HCT116 (cell line): ENCODE results near the gene FAM180A. TPM values are rescaled to one million over a fixed set of nuclear protein-coding genes. Genes with fewer than 3 reads are reported as not detected.

Experiments used
- ATAC-seq: fragments of 200-7000 bp; cut with Tn5 transposase; 2 replicates; pipeline ENCODE4 v1.9.1; 2020; ENCODE audit warnings: mild to moderate bottlenecking, moderate library complexity
- BruUV-seq: library from RNA; stranded (reverse); fragments of 400-500 nt; replicated peaks from 2 replicates; lab custom pipeline; 2021; lab: Mats Ljungman, UMichigan
- CTCF ChIA-PET: fragments of 300-600 bp; sonication (Branson Sonifier 250); formaldehyde crosslinking; loops from one replicate; lab custom pipeline; 2021; ENCODE audit warnings: antibody characterized with exemption; lab: Charles Lee
- POLR2A ChIA-PET: fragments of 300-600, 350-600 bp; sonication (Branson Sonifier 250); formaldehyde crosslinking; loops from one replicate; lab custom pipeline; 2021; ENCODE audit warnings: antibody characterized with exemption; lab: Charles Lee
- RAD21 ChIA-PET, 2 experiments: fragments of 300-600 bp; sonication (Branson Sonifier 250); formaldehyde crosslinking; loops; one replicate each; lab custom pipeline; 2023; ENCODE audit warnings: low total read pairs in 2 of 2; ENCODE audit not compliant: uncharacterized antibody in 2 of 2, unreplicated experiment in 2 of 2, low non-redundant PET in 1 of 2; lab: Charles Lee
- DNase-seq: peaks from one replicate; pipeline ENCODE4 v3.0.0-alpha.2; 2010; ENCODE audit warnings: low read depth, low spot score
- H2AFZ ChIP-seq: fragments of 200-600 bp; shearing (Covaris generic), sonication (generic); 2 replicates; pipeline ENCODE4 v1.6.1; 2017; ENCODE audit warnings: low read depth, mixed run types, mixed read lengths, antibody characterized with exemption, low read length; ENCODE audit not compliant: poor library complexity, severe bottlenecking
- H3K27ac ChIP-seq: 2 replicates; pipeline ENCODE4 v1.5.1; 2012; ENCODE audit warnings: low read depth, low read length
- H3K27me3 ChIP-seq: fragments of 200-600 bp; sonication (generic); 2 replicates; pipeline ENCODE4 v1.6.1; 2016; ENCODE audit warnings: mixed run types, low read length, mixed read lengths; ENCODE audit not compliant: insufficient read depth
- H3K36me3 ChIP-seq, 2 experiments: fragments of 200-500 bp in 1 of 2; fragments of 200-600 bp in 1 of 2; sonication (Bioruptor generic) in 1 of 2; sonication (generic) in 1 of 2; 2 replicates each; pipeline versions ENCODE4 v1.5.1 to v1.6.1; 2014 to 2016; ENCODE audit warnings: low read length in 2 of 2, inconsistent platforms in 1 of 2, mixed read lengths in 1 of 2, mixed run types in 1 of 2; ENCODE audit not compliant: insufficient read depth in 2 of 2, control insufficient read depth in 1 of 2
- H3K4me1 ChIP-seq, 2 experiments: fragments of 200-600 bp in 1 of 2; sonication (generic) in 1 of 2; 2 replicates each; pipeline versions ENCODE4 v1.5.1 to v1.6.1; 2012 to 2017; ENCODE audit warnings: low read length in 2 of 2, inconsistent platforms in 1 of 2, mild to moderate bottlenecking in 1 of 2, mixed read lengths in 1 of 2, mixed run types in 1 of 2, moderate library complexity in 1 of 2; ENCODE audit not compliant: insufficient read depth in 2 of 2, control insufficient read depth in 1 of 2
- H3K4me2 ChIP-seq: fragments of 200-600 bp; sonication (generic); 2 replicates; pipeline ENCODE4 v1.6.1; 2017; ENCODE audit warnings: mixed run types, low read length, mixed read lengths
- H3K4me3 ChIP-seq, 2 experiments: fragments of 200-600 bp in 1 of 2; sonication (generic) in 1 of 2; replicated peaks in 1 of 2; 2 replicates each; pipeline ENCODE4 v1.5.1; 2011 to 2016; ENCODE audit warnings: low read length in 2 of 2, control low read depth in 1 of 2, low read depth in 1 of 2, mild to moderate bottlenecking in 1 of 2, mixed read lengths in 1 of 2, mixed run types in 1 of 2
- H3K79me2 ChIP-seq: fragments of 200-600 bp; sonication (generic); 2 replicates; pipeline ENCODE4 v1.6.1; 2017; ENCODE audit warnings: mild to moderate bottlenecking, mixed run types, low read length, moderate library complexity, mixed read lengths; ENCODE audit not compliant: insufficient read depth
- H3K9ac ChIP-seq: fragments of 200-600 bp; sonication (generic); 2 replicates; pipeline ENCODE4 v1.6.1; 2016; ENCODE audit warnings: low read length, mixed read lengths
- H3K9me2 ChIP-seq: fragments of 200-600 bp; sonication (generic), shearing (Covaris generic); 2 replicates; pipeline ENCODE4 v1.6.1; 2017; ENCODE audit warnings: mixed run types, mild to moderate bottlenecking, moderate library complexity; ENCODE audit not compliant: insufficient read depth
- H3K9me3 ChIP-seq, 2 experiments: fragments of 200-500 bp in 1 of 2; fragments of 200-600 bp in 1 of 2; sonication (Bioruptor generic) in 1 of 2; sonication (generic) in 1 of 2; 2 replicates each; pipeline ENCODE4 v1.6.1; 2014 to 2017; ENCODE audit warnings: low read length in 2 of 2, mixed read lengths in 2 of 2, inconsistent platforms in 1 of 2, low read depth in 1 of 2, mild to moderate bottlenecking in 1 of 2, mixed run types in 1 of 2, moderate library complexity in 1 of 2; ENCODE audit not compliant: control insufficient read depth in 1 of 2, insufficient read depth in 1 of 2
- H4K20me1 ChIP-seq: fragments of 200-600 bp; sonication (generic), shearing (Covaris generic); 2 replicates; pipeline ENCODE4 v1.6.1; 2017; ENCODE audit warnings: mixed run types, mild to moderate bottlenecking, moderate library complexity; ENCODE audit not compliant: insufficient read depth
- ELF1 ChIP-seq: IDR thresholded peaks from 2 replicates; pipeline ENCODE4 v1.6.1; 2012; ENCODE audit warnings: low read depth, borderline replicate concordance
- POLR2A ChIP-seq: IDR thresholded peaks from 2 replicates; pipeline ENCODE4 v1.7.0; 2011; ENCODE audit warnings: borderline replicate concordance; ENCODE audit not compliant: insufficient read depth, insufficient read length; ENCODE audit errors: extremely low read depth
- POLR2AphosphoS5 ChIP-seq: IDR thresholded peaks from 2 replicates; pipeline ENCODE4 v1.6.1; 2011; ENCODE audit warnings: mild to moderate bottlenecking, low read depth, low read length, moderate library complexity
- RAD21 ChIP-seq: IDR thresholded peaks from 2 replicates; pipeline ENCODE4 v1.6.1; 2012; ENCODE audit warnings: low read depth, mild to moderate bottlenecking
- TCF7L2 ChIP-seq: IDR thresholded peaks from 2 replicates; pipeline ENCODE4 v1.7.0; 2011; ENCODE audit warnings: borderline replicate concordance, inconsistent platforms; ENCODE audit not compliant: insufficient read depth, insufficient read length; ENCODE audit errors: extremely low read depth
- intact Hi-C: fragments of 100-400 bp; cut with micrococcal nuclease; formaldehyde crosslinking; loops from 2 replicates; pipeline ENCODE4 v1.10.0; 2022
- total RNA-seq: library from RNA; stranded (reverse); gene quantifications from one replicate; pipeline ENCODE4 v1.2.1, GENCODE V29; 2021; ENCODE audit not compliant: unreplicated experiment
- TF ChIP-seq, protein P1 (sequence below): IDR thresholded peaks from 2 replicates; pipeline ENCODE4 v1.6.1; 2011; ENCODE audit warnings: mild to moderate bottlenecking, low read length, moderate library complexity; ENCODE audit not compliant: insufficient replicate concordance; ENCODE audit errors: extremely low read depth

Gene FAM180A
- total RNA-seq, 1 experiment from 2014 or later, result 0.59 TPM

DNA sequence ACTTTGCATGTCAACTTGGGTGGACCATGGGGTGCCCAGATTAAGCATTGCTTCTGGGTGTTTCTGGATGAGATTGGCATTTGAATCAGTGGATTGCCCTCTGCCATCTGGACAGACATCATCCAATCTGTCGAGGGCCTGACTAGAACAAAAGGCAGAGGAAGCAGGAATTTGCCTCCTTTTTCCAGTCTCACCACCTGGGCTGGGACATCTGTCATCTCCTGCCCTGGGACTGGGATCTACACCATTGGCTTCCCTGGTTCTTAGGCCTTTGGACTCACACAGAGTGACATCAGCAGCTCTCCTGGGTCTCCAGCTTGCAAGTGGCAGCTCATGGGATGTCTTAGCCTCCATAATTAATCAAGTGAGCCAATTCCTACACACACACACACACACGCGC is 30.9 kb downstream of the FAM180A start:
- CTCF ChIA-PET, result interaction anchor here (1.3 kb wide), 1 partner anchor 10 kb away, joined by 3 read pairs; no protein-coding TSS in a partner anchor

DNA sequence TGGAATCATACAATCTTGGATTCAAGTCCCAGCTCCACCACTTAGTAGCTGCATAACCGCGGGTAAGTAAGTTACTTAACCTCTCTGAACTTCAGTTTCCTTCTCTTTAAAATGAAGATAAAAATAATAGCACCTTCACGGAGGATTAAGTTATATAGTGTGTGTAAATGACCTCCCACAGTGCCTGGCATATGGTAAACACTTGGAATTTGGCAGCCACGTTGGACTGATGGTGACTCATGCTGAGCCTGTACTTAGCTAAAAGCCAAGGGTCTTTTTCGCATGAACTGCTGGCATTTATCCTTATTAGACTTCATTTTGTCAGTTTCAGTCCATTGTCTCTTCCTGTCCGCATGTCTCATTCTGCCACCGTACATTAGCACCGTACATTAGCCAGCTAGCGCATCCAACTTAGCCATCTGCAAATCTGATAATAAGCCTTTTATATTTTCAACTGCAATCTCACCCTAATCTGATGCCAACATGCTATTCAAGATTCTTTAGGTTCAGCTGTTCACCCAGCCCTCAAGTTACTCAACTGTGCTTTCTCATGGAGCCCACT is 31.9 kb downstream of the FAM180A start:
- POLR2A ChIA-PET, result interaction anchor here (1.0 kb wide), 1 partner anchor 27 kb away, joined by 3 read pairs; no protein-coding TSS in a partner anchor
- H3K36me3 ChIP-seq, result no peaks in the 10 kb centered on the region
- H3K4me3 ChIP-seq, result no peak overlapping the region
- CTCF ChIA-PET, result interaction anchor here (0.8 to 1.3 kb wide), 3 partner anchors 9 to 44 kb away, joined by 3 to 4 read pairs (median 3); no protein-coding TSS in a partner anchor
- BruUV-seq, result no TSS peak
- DNase-seq (no peak), ATAC-seq (no peak)
- intact Hi-C loops, result no loop called here
- RAD21 ChIA-PET, result no interaction called here
- H3K4me1 ChIP-seq, result peaks cover 29 to 36% of the 10 kb centered on the region in 2 experiments
- H3K79me2 ChIP-seq, result no peaks in the 10 kb centered on the region
- no peaks in the 10 kb centered on the region for H3K27me3 ChIP-seq
- H4K20me1 ChIP-seq, result no peaks in the 10 kb centered on the region
- no peak overlapping the region for H3K27ac ChIP-seq
- no peaks in the 10 kb centered on the region for H3K9me3 ChIP-seq
- no peak overlapping the region for H3K9ac ChIP-seq
- TF ChIP-seq POLR2AphosphoS5, result no peak
- no peak for TF ChIP-seq TCF7L2
- TF ChIP-seq ELF1, result no peak
- no peak for TF ChIP-seq POLR2A
- no peaks in the 10 kb centered on the region for H3K9me2 ChIP-seq
- H2AFZ ChIP-seq, result peak overlapping the region; percentile 13
- H3K4me2 ChIP-seq, result peak overlapping the region; percentile 40

More for the DNA sequence above, 30.9 kb downstream of the FAM180A start:
- DNase-seq, result no peak
- Histone ChIP-seq H3K4me3 (no peak overlapping the region), H3K9me3 (no peaks in the 10 kb centered on the region), H2AFZ (no peak overlapping the region), H3K36me3 (no peaks in the 10 kb centered on the region), H3K4me2 (no peak overlapping the region), H3K27me3 (no peaks in the 10 kb centered on the region), H3K9me2 (no peaks in the 10 kb centered on the region), H3K9ac (no peak overlapping the region), H3K27ac (no peak overlapping the region), H3K4me1 (peaks cover 29 to 36% of the 10 kb centered on the region in 2 experiments), H4K20me1 (no peaks in the 10 kb centered on the region), H3K79me2 (no peaks in the 10 kb centered on the region)
- no peak for ATAC-seq
- BruUV-seq, result no TSS peak
- RAD21 ChIA-PET, result no interaction called here
- intact Hi-C loops, result no loop called here
- POLR2A ChIA-PET, result no interaction called here
- TF ChIP-seq RAD21 (no peak), ELF1 (no peak)
- TF ChIP-seq, protein P1, sequence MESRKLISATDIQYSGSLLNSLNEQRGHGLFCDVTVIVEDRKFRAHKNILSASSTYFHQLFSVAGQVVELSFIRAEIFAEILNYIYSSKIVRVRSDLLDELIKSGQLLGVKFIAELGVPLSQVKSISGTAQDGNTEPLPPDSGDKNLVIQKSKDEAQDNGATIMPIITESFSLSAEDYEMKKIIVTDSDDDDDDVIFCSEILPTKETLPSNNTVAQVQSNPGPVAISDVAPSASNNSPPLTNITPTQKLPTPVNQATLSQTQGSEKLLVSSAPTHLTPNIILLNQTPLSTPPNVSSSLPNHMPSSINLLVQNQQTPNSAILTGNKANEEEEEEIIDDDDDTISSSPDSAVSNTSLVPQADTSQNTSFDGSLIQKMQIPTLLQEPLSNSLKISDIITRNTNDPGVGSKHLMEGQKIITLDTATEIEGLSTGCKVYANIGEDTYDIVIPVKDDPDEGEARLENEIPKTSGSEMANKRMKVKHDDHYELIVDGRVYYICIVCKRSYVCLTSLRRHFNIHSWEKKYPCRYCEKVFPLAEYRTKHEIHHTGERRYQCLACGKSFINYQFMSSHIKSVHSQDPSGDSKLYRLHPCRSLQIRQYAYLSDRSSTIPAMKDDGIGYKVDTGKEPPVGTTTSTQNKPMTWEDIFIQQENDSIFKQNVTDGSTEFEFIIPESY, result no peak
